Measurements from ENCODE around the gene OR10J5.
"Not testable (repeated sequence)": the region's sequence is repeated elsewhere in the genome, so short reads cannot be mapped to it uniquely, and the experiment has no call there.

Gene OR10J5, protein sequence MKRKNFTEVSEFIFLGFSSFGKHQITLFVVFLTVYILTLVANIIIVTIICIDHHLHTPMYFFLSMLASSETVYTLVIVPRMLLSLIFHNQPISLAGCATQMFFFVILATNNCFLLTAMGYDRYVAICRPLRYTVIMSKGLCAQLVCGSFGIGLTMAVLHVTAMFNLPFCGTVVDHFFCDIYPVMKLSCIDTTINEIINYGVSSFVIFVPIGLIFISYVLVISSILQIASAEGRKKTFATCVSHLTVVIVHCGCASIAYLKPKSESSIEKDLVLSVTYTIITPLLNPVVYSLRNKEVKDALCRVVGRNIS

DNA sequence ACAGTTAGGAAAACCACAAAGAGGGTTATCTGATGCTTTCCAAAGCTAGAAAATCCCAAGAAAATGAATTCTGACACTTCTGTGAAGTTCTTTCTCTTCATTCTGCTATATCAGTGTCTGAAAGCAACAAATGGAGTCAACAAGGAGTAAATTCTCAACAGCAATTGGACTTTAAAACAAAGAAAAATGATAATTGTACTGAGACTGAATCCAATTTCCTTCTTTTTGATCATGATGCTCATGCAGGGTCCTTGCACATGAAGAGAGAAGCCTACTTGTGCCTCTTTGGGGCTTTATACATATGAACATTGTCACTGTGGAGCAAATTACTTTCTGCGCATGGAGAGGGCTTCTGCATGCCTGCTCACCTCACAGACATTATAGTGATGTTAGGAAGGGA lies at the start of gene OR10J5:
OR10J5 (minus strand) TSS at position 101 of the 400 bp plus-strand sequence; CDS start at position 101, 0 bp downstream.
- Mint-ChIP-seq H3K27me3 (peaks cover 9% of the 10 kb centered on the region), H3K9me3 (peaks cover 10 to 18% of the 10 kb centered on the region in 2 donors), H3K4me3 (no peak within 1 kb of the TSS), H3K4me1 (no peaks in the 10 kb centered on the region), H3K27ac (no peak within 1 kb of the TSS)
- no peak for DNase-seq
- no peak for ATAC-seq

GRCh38 chr1:159584536-159584935 lies 48.7 kb upstream of the OR10J5 start:
- H3K4me3 Mint-ChIP-seq, result no peak overlapping the region
- H3K27me3 Mint-ChIP-seq, result peaks cover 30% of the 10 kb centered on the region
- no peak for ATAC-seq
- H3K9me3 Mint-ChIP-seq, result no peaks in the 10 kb centered on the region
- H3K27ac Mint-ChIP-seq, result no peak overlapping the region
- no peak for DNase-seq
- peaks cover 8% of the 10 kb centered on the region for H3K4me1 Mint-ChIP-seq

DNA sequence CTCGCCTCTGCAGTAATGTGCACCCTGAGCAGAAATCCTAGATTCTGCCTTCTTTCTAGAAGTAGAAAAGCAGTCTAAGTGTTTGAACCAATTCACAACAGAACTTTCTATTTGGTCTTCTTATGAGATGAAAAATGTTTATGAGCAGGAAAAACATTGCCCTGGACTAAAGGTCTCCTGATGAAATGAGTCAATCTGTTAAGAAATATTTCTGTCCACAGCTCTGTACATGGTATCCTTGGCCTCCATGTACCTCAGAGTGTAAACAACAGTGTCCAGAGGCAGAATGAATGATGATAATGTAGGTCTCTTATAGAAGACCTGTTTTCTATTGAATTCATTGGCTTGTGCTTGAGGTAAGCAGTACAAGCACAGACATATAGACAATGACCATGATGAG lies 45.6 kb upstream of the OR10J5 start:
- H3K9me3 Mint-ChIP-seq, result no peaks in the 10 kb centered on the region
- DNase-seq, result no peak
- peaks cover 41% of the 10 kb centered on the region for H3K27me3 Mint-ChIP-seq
- no peak overlapping the region for H3K27ac Mint-ChIP-seq
- no peak for ATAC-seq
- peaks cover 8% of the 10 kb centered on the region for H3K4me1 Mint-ChIP-seq
- no peak overlapping the region for H3K4me3 Mint-ChIP-seq

- DNase-seq, result no peak
- peak; percentile 67 for ATAC-seq
- peaks cover 8% of the 10 kb centered on the region for H3K4me1 Mint-ChIP-seq
- no peak overlapping the region for H3K27ac Mint-ChIP-seq
- peaks cover 41% of the 10 kb centered on the region for H3K27me3 Mint-ChIP-seq
- no peak overlapping the region for H3K4me3 Mint-ChIP-seq
- no peaks in the 10 kb centered on the region for H3K9me3 Mint-ChIP-seq
Measured at GRCh38 chr1:159580340-159580739, 44.5 kb upstream of the OR10J5 start.

GRCh38 chr1:159577446-159577845 lies 41.6 kb upstream of the OR10J5 start:
- Mint-ChIP-seq H3K4me3 (no peak overlapping the region), H3K9me3 (peaks cover 3 to 7% of the 10 kb centered on the region in 2 donors), H3K27ac (no peak overlapping the region), H3K4me1 (peaks cover 8% of the 10 kb centered on the region), H3K27me3 (peaks cover 35% of the 10 kb centered on the region)
- ATAC-seq (no peak), DNase-seq (no peak)

DNA sequence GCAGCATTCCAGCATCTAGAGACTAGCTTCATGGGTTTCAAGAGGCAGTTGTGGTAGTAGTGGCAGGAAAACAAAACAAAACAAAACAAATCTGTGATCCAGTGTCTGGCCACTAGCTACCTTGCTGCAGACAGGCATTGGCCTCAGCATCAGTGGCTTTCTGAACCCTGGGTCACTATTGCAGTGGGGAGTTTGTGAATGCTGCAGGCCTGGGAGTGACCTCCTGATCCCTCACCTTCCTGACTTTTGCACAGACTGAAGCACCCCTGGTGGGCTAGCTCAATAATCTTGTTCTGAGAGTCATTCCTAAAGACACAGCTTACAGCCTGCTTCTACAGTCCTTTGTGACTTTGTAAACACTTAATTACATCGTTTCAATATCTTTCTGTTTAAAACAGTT lies 26.9 kb upstream of the OR10J5 start:
- Mint-ChIP-seq H3K4me1 (no peaks in the 10 kb centered on the region), H3K27ac (no peak overlapping the region), H3K4me3 (no peak overlapping the region), H3K9me3 (no peaks in the 10 kb centered on the region), H3K27me3 (peaks cover 13% of the 10 kb centered on the region)
- no peak for DNase-seq
- ATAC-seq, result no peak

DNA sequence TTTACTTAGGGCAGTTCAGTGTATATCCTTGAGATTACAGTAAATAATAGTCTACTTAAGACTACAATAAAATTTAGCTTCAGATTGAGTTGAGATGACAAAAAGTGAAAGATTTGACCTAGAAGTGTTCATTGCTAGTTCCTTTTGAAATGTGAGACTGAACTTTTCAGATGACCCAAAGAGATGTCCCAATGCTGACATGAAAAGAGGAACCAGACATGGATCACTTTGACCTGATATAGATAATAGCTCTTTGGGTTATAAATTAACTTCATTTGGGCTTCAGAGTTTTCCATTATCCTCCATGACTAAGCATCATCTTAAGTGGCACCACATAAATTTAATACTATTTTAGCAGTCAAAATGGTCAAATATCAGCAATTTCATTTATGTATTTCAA lies 25.7 kb upstream of the OR10J5 start:
- Mint-ChIP-seq H3K4me3 (no peak overlapping the region), H3K4me1 (no peaks in the 10 kb centered on the region), H3K27me3 (peaks cover 13% of the 10 kb centered on the region), H3K9me3 (no peaks in the 10 kb centered on the region), H3K27ac (no peak overlapping the region)
- ATAC-seq (no peak), DNase-seq (no peak)

DNA sequence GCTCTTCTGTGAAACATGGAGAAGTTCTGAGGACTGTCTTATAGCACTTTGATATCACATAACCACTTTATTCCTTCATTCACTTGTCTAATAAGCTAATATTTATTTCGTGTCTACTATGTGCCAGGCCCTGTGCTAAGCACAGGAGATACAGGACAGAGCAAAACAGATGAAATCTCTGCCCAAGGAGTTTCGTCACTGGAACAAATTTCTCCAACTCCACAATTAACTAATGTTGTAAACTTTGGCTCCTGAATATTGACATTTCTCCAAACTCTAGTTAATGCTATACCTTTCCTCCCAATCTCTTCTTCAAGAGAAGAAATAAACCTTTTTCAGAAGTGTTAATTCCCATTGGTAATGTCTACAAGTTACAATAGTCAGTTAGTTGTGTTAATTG lies 24.8 kb upstream of the OR10J5 start:
- Mint-ChIP-seq H3K4me3 (no peak overlapping the region), H3K27ac (no peak overlapping the region)

DNA sequence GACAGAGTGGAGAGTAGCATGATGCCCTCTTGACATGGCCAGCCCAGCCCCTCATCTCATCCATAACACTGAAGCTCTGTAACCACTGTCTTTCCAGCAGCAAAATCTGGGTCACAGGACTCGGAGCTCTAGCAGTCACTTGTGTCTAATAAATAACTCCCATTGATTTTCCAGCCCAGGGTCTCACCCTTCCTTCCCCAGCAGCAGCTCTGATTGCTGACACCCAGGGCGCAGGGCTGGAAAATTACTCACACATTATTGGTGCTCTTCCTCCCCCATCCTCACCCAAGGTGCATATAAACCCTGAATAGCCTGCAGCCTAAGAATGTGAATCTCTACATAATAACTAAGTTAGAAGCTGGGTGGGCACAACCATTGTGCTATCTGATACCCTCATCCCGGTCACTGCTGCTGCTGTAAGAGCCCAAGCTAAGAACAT lies 21.1 kb upstream of the OR10J5 start:
- Mint-ChIP-seq H3K4me3 (no peak overlapping the region), H3K9me3 (no peaks in the 10 kb centered on the region), H3K4me1 (no peaks in the 10 kb centered on the region), H3K27ac (no peak overlapping the region), H3K27me3 (no peaks in the 10 kb centered on the region)
- no peak for DNase-seq
- ATAC-seq, result no peak

More for the DNA sequence above, 24.8 kb upstream of the OR10J5 start:
- H3K4me1 Mint-ChIP-seq, result no peaks in the 10 kb centered on the region
- H3K27me3 Mint-ChIP-seq, result peaks cover 5% of the 10 kb centered on the region
- H3K9me3 Mint-ChIP-seq, result no peaks in the 10 kb centered on the region
- ATAC-seq (no peak), DNase-seq (no peak)

- Mint-ChIP-seq H3K27ac (no peak overlapping the region), H3K27me3 (peaks cover 13% of the 10 kb centered on the region), H3K9me3 (no peaks in the 10 kb centered on the region), H3K4me3 (no peak overlapping the region), H3K4me1 (no peaks in the 10 kb centered on the region)
- ATAC-seq (no peak), DNase-seq (no peak)
Measured at GRCh38 chr1:159554696-159555095, 18.9 kb upstream of the OR10J5 start.

- Mint-ChIP-seq H3K9me3 (no peaks in the 10 kb centered on the region), H3K27ac (no peak overlapping the region), H3K4me1 (no peaks in the 10 kb centered on the region), H3K4me3 (no peak overlapping the region), H3K27me3 (peaks cover 17% of the 10 kb centered on the region)
- DNase-seq, result no peak
- ATAC-seq, result no peak
Measured at GRCh38 chr1:159554261-159554660, 18.5 kb upstream of the OR10J5 start.

- no peak for ATAC-seq
- no peak for DNase-seq
- H3K9me3 Mint-ChIP-seq, result no peaks in the 10 kb centered on the region
- H3K4me3 Mint-ChIP-seq, result no peak overlapping the region
- H3K27me3 Mint-ChIP-seq, result peaks cover 26% of the 10 kb centered on the region
- no peak overlapping the region for H3K27ac Mint-ChIP-seq
- no peaks in the 10 kb centered on the region for H3K4me1 Mint-ChIP-seq
Measured at GRCh38 chr1:159548126-159548525, 12.3 kb upstream of the OR10J5 start.

GRCh38 chr1:159532922-159533321 lies 2.9 kb downstream of the OR10J5 start:
- Mint-ChIP-seq H3K4me3 (no peak overlapping the region), H3K27me3 (no peaks in the 10 kb centered on the region), H3K9me3 (peaks cover 2 to 4% of the 10 kb centered on the region in 2 donors), H3K4me1 (no peaks in the 10 kb centered on the region), H3K27ac (no peak overlapping the region)
- ATAC-seq (no peak), DNase-seq (no peak)

DNA sequence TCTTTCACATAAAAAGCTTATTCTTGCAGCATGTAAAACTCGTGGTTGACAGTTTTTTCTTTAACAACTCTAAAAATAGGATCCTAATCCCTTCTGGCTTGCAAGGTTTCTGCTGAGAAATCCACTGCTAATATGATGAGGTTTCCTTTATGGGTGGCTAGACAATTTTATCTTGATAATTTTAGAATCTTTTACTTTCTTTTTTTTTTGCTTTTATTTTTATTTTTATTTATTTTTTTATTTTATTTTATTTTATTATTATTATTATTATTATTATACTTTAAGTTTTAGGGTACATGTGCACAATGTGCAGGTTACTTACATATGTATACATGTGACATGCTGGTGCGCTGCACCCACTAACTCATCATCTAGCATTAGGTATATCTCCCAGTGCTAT lies 11.0 kb downstream of the OR10J5 start:
- DNase-seq, H3K27me3 Mint-ChIP-seq, ATAC-seq, H3K27ac Mint-ChIP-seq, H3K4me1 Mint-ChIP-seq, H3K4me3 Mint-ChIP-seq: not testable (repeated sequence)
- H3K9me3 Mint-ChIP-seq, result peaks cover 4 to 14% of the 10 kb centered on the region in 2 donors

DNA sequence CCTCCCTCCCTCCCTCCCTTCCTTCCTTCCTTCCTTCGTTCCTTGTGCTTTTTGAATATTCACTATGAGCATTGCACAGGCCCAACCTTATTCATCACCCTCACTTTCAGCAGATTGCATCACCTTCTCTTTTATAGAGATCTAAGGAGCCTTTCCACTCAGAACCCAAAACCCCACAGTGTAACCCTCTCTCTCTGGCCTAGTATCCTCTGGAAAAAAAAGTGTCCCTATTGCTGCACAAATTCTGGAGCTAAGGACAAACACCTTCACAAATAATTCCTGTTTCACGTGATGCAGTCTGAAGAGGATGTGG lies 25.6 kb downstream of the OR10J5 start:
- Mint-ChIP-seq H3K9me3 (peaks cover 13 to 16% of the 10 kb centered on the region in 2 donors), H3K4me3 (no peak overlapping the region), H3K27me3 (peaks cover 14% of the 10 kb centered on the region), H3K27ac (peak overlapping the region in 1 of 2 donors; percentile 9), H3K4me1 (no peaks in the 10 kb centered on the region)
- no peak for DNase-seq
- no peak for ATAC-seq

DNA sequence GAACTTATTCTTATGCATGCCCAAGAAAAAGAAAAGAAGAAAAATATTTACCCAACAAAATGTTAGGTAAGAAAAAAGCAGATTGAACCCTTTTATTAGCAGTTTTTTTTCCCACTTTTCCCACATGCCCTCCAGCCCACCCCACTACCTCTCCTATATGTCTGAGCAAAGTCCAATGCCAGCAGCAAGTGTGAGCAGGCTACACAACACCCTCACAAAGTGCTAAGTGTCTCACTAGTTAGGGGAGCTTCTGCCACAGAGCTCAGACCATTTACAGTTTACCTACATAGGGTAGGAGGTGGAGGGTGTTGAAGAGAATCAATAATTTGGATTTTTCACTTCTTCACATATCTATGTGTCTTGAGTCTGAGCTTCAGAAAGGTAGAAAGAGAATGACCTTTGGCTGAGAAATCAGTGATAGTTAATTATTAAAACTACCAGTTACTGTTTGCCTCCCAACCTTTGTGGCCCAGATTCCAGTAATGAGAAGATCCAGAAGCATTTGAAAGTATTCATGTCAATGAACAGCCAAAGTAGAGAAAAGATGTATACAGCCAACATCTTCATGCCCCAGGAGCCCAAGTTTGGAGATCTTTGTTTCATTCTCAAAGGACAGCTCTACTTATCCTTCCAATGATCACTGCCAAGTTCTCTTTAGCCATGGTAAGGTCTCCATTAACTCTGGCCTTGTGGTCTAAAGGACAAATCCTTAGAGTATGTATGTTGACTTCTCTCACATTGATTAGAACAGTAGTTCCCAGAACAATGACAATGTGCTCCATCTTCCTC lies 26.2 kb downstream of the OR10J5 start:
- peaks cover 12% of the 10 kb centered on the region for H3K27me3 Mint-ChIP-seq
- H3K9me3 Mint-ChIP-seq, result peaks cover 13 to 17% of the 10 kb centered on the region in 2 donors
- peak overlapping the region; percentile 17 to 21 for H3K27ac Mint-ChIP-seq
- DNase-seq (no peak), ATAC-seq (no peak)
- no peaks in the 10 kb centered on the region for H3K4me1 Mint-ChIP-seq
- no peak overlapping the region for H3K4me3 Mint-ChIP-seq
